GM19023 (cell line): Measurements from ENCODE around the gene CA12.
"Not testable (repeated sequence)": the region's sequence is repeated elsewhere in the genome, so short reads cannot be mapped to it uniquely, and the experiment has no call there.

ENCODE experiments used
- ATAC-seq: cut with Tn5 transposase; IDR thresholded peaks from one replicate; pipeline ENCODE4 v1.9.1; 2021; ENCODE audit warnings: mild to moderate bottlenecking, moderate library complexity; ENCODE audit not compliant: unreplicated experiment

CA12 gene

GRCh38 chr15:63360170-63360569 lies 21.5 kb downstream of the CA12 start:
- ATAC-seq, result no peak

- no peak for ATAC-seq
These were observed 23.2 kb downstream of the CA12 start for GRCh38 chr15:63358241-63359029.

GRCh38 chr15:63357731-63358130 lies 23.9 kb downstream of the CA12 start:
- ATAC-seq, result no peak

- ATAC-seq, result no peak
These were observed 24.6 kb downstream of the CA12 start for GRCh38 chr15:63357061-63357460.

- no peak for ATAC-seq
These were observed 26.6 kb downstream of the CA12 start for GRCh38 chr15:63354821-63355650.

- no peak for ATAC-seq
These were observed 27.8 kb downstream of the CA12 start for GRCh38 chr15:63353887-63354286.

GRCh38 chr15:63353261-63353660 lies 28.4 kb downstream of the CA12 start:
- ATAC-seq, result no peak

GRCh38 chr15:63352808-63353207 lies 28.8 kb downstream of the CA12 start:
- no peak for ATAC-seq

GRCh38 chr15:63351170-63351569 lies 30.5 kb downstream of the CA12 start:
- ATAC-seq, result no peak

- ATAC-seq, result no peak
These were observed 31.4 kb downstream of the CA12 start for GRCh38 chr15:63350178-63350621.

GRCh38 chr15:63349621-63350020 lies 32.0 kb downstream of the CA12 start:
- no peak for ATAC-seq

GRCh38 chr15:63349156-63349555 lies 32.5 kb downstream of the CA12 start:
- no peak for ATAC-seq

- no peak for ATAC-seq
These were observed 33.3 kb downstream of the CA12 start for GRCh38 chr15:63348392-63348791.

GRCh38 chr15:63347074-63347857 lies 34.4 kb downstream of the CA12 start:
- no peak for ATAC-seq

GRCh38 chr15:63345391-63345752 lies 36.3 kb downstream of the CA12 start:
- no peak for ATAC-seq

- ATAC-seq, result no peak
These were observed 36.8 kb downstream of the CA12 start for GRCh38 chr15:63344731-63345390.

- not testable (repeated sequence) for ATAC-seq
These were observed 38.6 kb downstream of the CA12 start for GRCh38 chr15:63342996-63343562.

GRCh38 chr15:63341898-63342297 lies 39.7 kb downstream of the CA12 start:
- ATAC-seq, result no peak

GRCh38 chr15:63340878-63341277 lies 40.8 kb downstream of the CA12 start:
- no peak for ATAC-seq

GRCh38 chr15:63340353-63340752 lies 41.3 kb downstream of the CA12 start:
- ATAC-seq, result no peak
